Endothelial cell of umbilical vein (primary cell): ENCODE data around the gene STAC3. TPM values are rescaled to one million over a fixed set of nuclear protein-coding genes. Genes with fewer than 3 reads are reported as not detected.

Experiments used
- BruUV-seq: library from RNA; stranded (reverse); fragments of 400-500 nt; replicated peaks from 2 replicates; lab custom pipeline; 2021; lab: Mats Ljungman, UMichigan
- CTCF ChIA-PET: fragments of 300-600, 350-600 bp; sonication (Branson Sonifier 250); formaldehyde crosslinking; loops from one replicate; lab custom pipeline; 2021; ENCODE audit warnings: antibody characterized with exemption, inconsistent platforms; lab: Charles Lee
- POLR2A ChIA-PET: fragments of 300-600, 350-600 bp; sonication (Branson Sonifier 250); formaldehyde crosslinking; loops from one replicate; lab custom pipeline; 2021; ENCODE audit warnings: antibody characterized with exemption, inconsistent platforms; lab: Charles Lee
- DNase-seq: peaks from one replicate; pipeline ENCODE4 v3.0.0-alpha.2; 2011; ENCODE audit warnings: low read depth, low spot score
- FAIRE-seq: peaks from 2 replicates; lab custom pipeline; 2011; peaks lifted over from hg19 to GRCh38; lab: Jason Lieb, UNC
- H2AFZ ChIP-seq: 2 replicates; pipeline ENCODE4 v1.6.0; 2012; ENCODE audit warnings: low read depth, low read length, control low read depth, inconsistent platforms
- H3K27ac ChIP-seq: 2 replicates; pipeline ENCODE4 v1.5.1; 2011; ENCODE audit warnings: low read depth, mild to moderate bottlenecking, control low read depth, low read length, moderate library complexity; ENCODE audit not compliant: insufficient read depth
- H3K27me3 ChIP-seq, 2 experiments: 2 replicates each; pipeline versions ENCODE4 v1.6.0 to v1.6.1; 2011; ENCODE audit warnings: low read length in 2 of 2, mixed read lengths in 1 of 2; ENCODE audit not compliant: control insufficient read depth in 2 of 2, insufficient read depth in 2 of 2
- H3K36me3 ChIP-seq, 2 experiments: 2 replicates in 1 of 2; 3 replicates in 1 of 2; pipeline ENCODE4 v1.5.1; 2011; ENCODE audit warnings: low read length in 2 of 2, mild to moderate bottlenecking in 1 of 2, moderate library complexity in 1 of 2; ENCODE audit not compliant: control insufficient read depth in 2 of 2, insufficient read depth in 2 of 2; ENCODE audit errors: extremely low read depth in 1 of 2
- H3K4me1 ChIP-seq: 3 replicates; pipeline ENCODE4 v1.5.1; 2011; ENCODE audit warnings: mild to moderate bottlenecking, low read length; ENCODE audit not compliant: control insufficient read depth, insufficient read depth; ENCODE audit errors: extremely low read depth
- H3K4me2 ChIP-seq: 2 replicates; pipeline ENCODE4 v1.6.1; 2011; ENCODE audit warnings: low read length, control low read depth, mixed read lengths; ENCODE audit not compliant: insufficient read depth
- H3K4me3 ChIP-seq, 3 experiments: fragments of 200-600 bp in 1 of 3; sonication (generic), shearing (Covaris generic) in 1 of 3; replicated peaks in 1 of 3; 2 replicates each; pipeline ENCODE4 v1.5.1; 2011 to 2016; ENCODE audit warnings: control low read depth in 3 of 3, low read length in 3 of 3, mild to moderate bottlenecking in 2 of 3, inconsistent platforms in 1 of 3, low read depth in 1 of 3, moderate library complexity in 1 of 3; ENCODE audit not compliant: insufficient read depth in 1 of 3
- H3K79me2 ChIP-seq: 2 replicates; pipeline ENCODE4 v1.6.0; 2012; ENCODE audit warnings: low read length, inconsistent platforms; ENCODE audit not compliant: control insufficient read depth, insufficient read depth
- H3K9ac ChIP-seq: replicated peaks from 2 replicates; pipeline ENCODE3; 2011; ENCODE audit warnings: low read length, control low read depth; ENCODE audit not compliant: insufficient read depth; ENCODE audit errors: extremely low read depth
- H3K9me1 ChIP-seq: replicated peaks from 3 replicates; pipeline ENCODE4 v1.6.0; 2011; ENCODE audit warnings: mild to moderate bottlenecking, low read length; ENCODE audit not compliant: control insufficient read depth, insufficient read depth; ENCODE audit errors: extremely low read depth
- H3K9me3 ChIP-seq: replicated peaks from 2 replicates; pipeline ENCODE4 v1.5.1; 2012; ENCODE audit warnings: low read length, inconsistent platforms; ENCODE audit not compliant: control insufficient read depth, insufficient read depth
- H4K20me1 ChIP-seq: replicated peaks from 2 replicates; pipeline ENCODE3; 2011; ENCODE audit warnings: mild to moderate bottlenecking, low read length; ENCODE audit not compliant: control insufficient read depth, insufficient read depth; ENCODE audit errors: extremely low read depth
- EZH2 ChIP-seq: IDR thresholded peaks from 2 replicates; pipeline ENCODE4 v1.6.1; 2012; ENCODE audit warnings: borderline replicate concordance, low read depth, mild to moderate bottlenecking, moderate library complexity, low read length, inconsistent platforms; ENCODE audit not compliant: severe bottlenecking
- FOS ChIP-seq: IDR thresholded peaks from 2 replicates; pipeline ENCODE4 v1.6.1; 2011; ENCODE audit warnings: mild to moderate bottlenecking, low read length, moderate library complexity, borderline replicate concordance; ENCODE audit not compliant: insufficient read depth
- GATA2 ChIP-seq: IDR thresholded peaks from 2 replicates; pipeline ENCODE4 v1.7.0; 2011; ENCODE audit warnings: low read depth, mild to moderate bottlenecking, moderate library complexity, mixed read lengths, low read length; ENCODE audit not compliant: insufficient read length, insufficient read depth
- JUN ChIP-seq: IDR thresholded peaks from 2 replicates; pipeline ENCODE4 v1.6.1; 2011; ENCODE audit warnings: borderline replicate concordance, low read depth; ENCODE audit not compliant: insufficient read length, insufficient read depth
- MAX ChIP-seq: IDR thresholded peaks from 2 replicates; pipeline ENCODE4 v1.6.1; 2011; ENCODE audit not compliant: insufficient read depth, insufficient read length
- MYC ChIP-seq: IDR thresholded peaks from one replicate; pipeline ENCODE4 v1.6.1; 2011; ENCODE audit warnings: mild to moderate bottlenecking, low read depth, low read length
- POLR2A ChIP-seq: IDR thresholded peaks from 2 replicates; pipeline ENCODE4 v1.6.1; 2012; ENCODE audit warnings: low read depth, mild to moderate bottlenecking, control low read depth, low read length
- POLR2AphosphoS5 ChIP-seq: IDR thresholded peaks from 2 replicates; pipeline ENCODE4 v1.6.1; 2012; ENCODE audit warnings: low read depth, mild to moderate bottlenecking, control low read depth, low read length, moderate library complexity; ENCODE audit not compliant: insufficient read depth
- dilution Hi-C: fragments of 300-500 bp; cut with MboI; formaldehyde crosslinking; loops from one replicate; pipeline ENCODE4 v1.15.0; 2019; ENCODE audit warnings: low sequenced_read_pairs; ENCODE audit not compliant: extremely low pct_ligation_motif_present
- intact Hi-C: fragments of 100-400 bp; cut with micrococcal nuclease; formaldehyde crosslinking; loops from one replicate; pipeline ENCODE4 v1.10.0; 2022
- polyA plus RNA-seq, 4 experiments: library from polyadenylated mRNA; depleted of rRNA in 3 of 4; stranded (reverse) in 3 of 4; unstranded in 1 of 4; fragments of >200 nt; gene quantifications; 2 replicates each; pipeline versions ENCODE4 v1.2.1 to v1.2.3, GENCODE V29; 2011 to 2012; ENCODE audit warnings: missing spikeins in 1 of 4
- total RNA-seq: library from RNA; stranded (reverse); gene quantifications from 2 replicates; pipeline ENCODE4 v1.2.3, GENCODE V29; 2021
- TF ChIP-seq, protein P1 (sequence below), 2 donors: IDR thresholded peaks; 1 replicate in 1 of 2; 2 replicates in 1 of 2; pipeline ENCODE4 v1.5.1; 2011; ENCODE audit warnings: low read length in 2 of 2, mild to moderate bottlenecking in 2 of 2, moderate library complexity in 2 of 2, control low read depth in 1 of 2, inconsistent platforms in 1 of 2, low read depth in 1 of 2; ENCODE audit not compliant: insufficient read depth in 1 of 2; ENCODE audit errors: extremely low read depth in 1 of 2

STAC3 gene
- total and polyA plus RNA-seq, 2 donors (not counting 3 experiments of a cell fraction or from before 2014, with no cell fraction given), result 0.36 to 0.55 TPM

DNA sequence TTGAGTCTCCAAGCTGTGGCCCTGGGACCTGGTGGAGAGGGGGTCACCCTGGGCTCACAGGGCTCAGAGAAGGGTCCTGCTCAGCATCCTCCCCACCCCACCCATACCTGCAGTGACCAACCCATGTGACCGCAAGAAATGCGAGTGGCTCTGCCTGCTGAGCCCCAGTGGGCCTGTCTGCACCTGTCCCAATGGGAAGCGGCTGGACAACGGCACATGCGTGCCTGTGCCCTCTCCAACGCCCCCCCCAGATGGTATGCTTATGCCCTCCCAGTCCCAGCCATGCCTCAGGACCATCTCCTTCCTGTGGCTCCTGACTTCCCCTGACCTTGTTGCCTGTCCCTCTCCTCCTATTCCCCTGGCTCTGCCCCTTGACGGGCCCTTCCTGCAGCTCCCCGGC lies 41.1 kb downstream of the STAC3 start:
- Histone ChIP-seq H3K4me3 (no peak overlapping the region), H3K27ac (no peak overlapping the region), H3K79me2 (no peaks in the 10 kb centered on the region), H3K9ac (no peak overlapping the region), H2AFZ (no peak overlapping the region), H3K9me3 (no peaks in the 10 kb centered on the region), H4K20me1 (no peaks in the 10 kb centered on the region), H3K9me1 (no peaks in the 10 kb centered on the region), H3K27me3 (peaks cover 10 to 12% of the 10 kb centered on the region in 2 experiments), H3K4me1 (peaks cover 2% of the 10 kb centered on the region), H3K36me3 (no peaks in the 10 kb centered on the region), H3K4me2 (no peak overlapping the region)
- BruUV-seq, result no TSS peak
- dilution Hi-C loops, result no loop called here
- FAIRE-seq (no peak), DNase-seq (no peak)
- no peak for TF ChIP-seq FOS
- no peak for TF ChIP-seq GATA2
- no peak for TF ChIP-seq MAX
- TF ChIP-seq JUN, result no peak
- TF ChIP-seq POLR2A, result no peak
- no peak for TF ChIP-seq POLR2AphosphoS5
- TF ChIP-seq EZH2, result no peak
- TF ChIP-seq, protein P1, sequence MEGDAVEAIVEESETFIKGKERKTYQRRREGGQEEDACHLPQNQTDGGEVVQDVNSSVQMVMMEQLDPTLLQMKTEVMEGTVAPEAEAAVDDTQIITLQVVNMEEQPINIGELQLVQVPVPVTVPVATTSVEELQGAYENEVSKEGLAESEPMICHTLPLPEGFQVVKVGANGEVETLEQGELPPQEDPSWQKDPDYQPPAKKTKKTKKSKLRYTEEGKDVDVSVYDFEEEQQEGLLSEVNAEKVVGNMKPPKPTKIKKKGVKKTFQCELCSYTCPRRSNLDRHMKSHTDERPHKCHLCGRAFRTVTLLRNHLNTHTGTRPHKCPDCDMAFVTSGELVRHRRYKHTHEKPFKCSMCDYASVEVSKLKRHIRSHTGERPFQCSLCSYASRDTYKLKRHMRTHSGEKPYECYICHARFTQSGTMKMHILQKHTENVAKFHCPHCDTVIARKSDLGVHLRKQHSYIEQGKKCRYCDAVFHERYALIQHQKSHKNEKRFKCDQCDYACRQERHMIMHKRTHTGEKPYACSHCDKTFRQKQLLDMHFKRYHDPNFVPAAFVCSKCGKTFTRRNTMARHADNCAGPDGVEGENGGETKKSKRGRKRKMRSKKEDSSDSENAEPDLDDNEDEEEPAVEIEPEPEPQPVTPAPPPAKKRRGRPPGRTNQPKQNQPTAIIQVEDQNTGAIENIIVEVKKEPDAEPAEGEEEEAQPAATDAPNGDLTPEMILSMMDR (IDR thresholded peaks at IDR 0.05; ENCODE audit: extremely low read depth in 1 of 2, insufficient read depth in 1 of 2, low read depth in 1 of 2, low read length in 2 of 2), result no peak
- TF ChIP-seq MYC, result no peak
- intact Hi-C loops, result no loop called here
- ChIA-PET CTCF (interaction anchor here (3.8 kb wide), 1 partner anchor 32 kb away, joined by 13 read pairs; no protein-coding TSS in a partner anchor), POLR2A (no interaction called here)
